Adrenal gland (tissue), 12 donors: ENCODE data around the gene S100A7A. TPM values are rescaled to one million over a fixed set of nuclear protein-coding genes. Genes with fewer than 3 reads are reported as not detected.

Experiments used
- DNase-seq, 7 donors: peaks; one replicate each; pipeline ENCODE4 v3.0.0-alpha.2; 2019 to 2020
- H3K27ac ChIP-seq, 5 donors: fragments of 200-600 bp; sonication (generic) in 4 of 5; 1 replicate in 3 of 5; 2 replicates in 2 of 5; pipeline versions ENCODE4 v1.5.1 to v1.8.0; 2016 to 2020; ENCODE audit warnings: mild to moderate bottlenecking in 1 of 5
- H3K27me3 ChIP-seq: fragments of 200-600 bp; 2 replicates; pipeline ENCODE4 v1.8.0; 2021
- H3K36me3 ChIP-seq, 2 donors: fragments of 200-600 bp; replicated peaks in 1 of 2; 1 replicate in 1 of 2; 2 replicates in 1 of 2; pipeline versions ENCODE4 v1.5.1 to v1.8.0; 2018 to 2022
- H3K4me1 ChIP-seq, 2 donors: fragments of 200-600 bp; replicated peaks in 1 of 2; 1 replicate in 1 of 2; 2 replicates in 1 of 2; pipeline versions ENCODE4 v1.5.1 to v1.8.0; 2018 to 2021
- H3K4me3 ChIP-seq, 4 donors: fragments of 200-600 bp; sonication (generic) in 3 of 4; one replicate each; pipeline ENCODE4 v1.5.1; 2016 to 2018
- H3K9me3 ChIP-seq, 3 donors: fragments of 200-600 bp; sonication (generic) in 1 of 3; replicated peaks in 1 of 3; 1 replicate in 2 of 3; 2 replicates in 1 of 3; pipeline versions ENCODE4 v1.5.1 to v1.8.0; 2016 to 2021
- CTCF ChIP-seq, 6 experiments: fragments of 450-650 bp in 4 of 6; fragments of 200-600 bp in 2 of 6; sonication (generic) in 1 of 6; IDR thresholded peaks; 1 replicate in 5 of 6; 2 replicates in 1 of 6; pipeline versions ENCODE4 v1.5.1 to v1.8.0; 2016 to 2021; ENCODE audit warnings: antibody characterized with exemption in 6 of 6, mild to moderate bottlenecking in 2 of 6, moderate library complexity in 1 of 6
- POLR2A ChIP-seq, 2 donors: fragments of 450-650 bp; IDR thresholded peaks; one replicate each; pipeline ENCODE4 v1.6.1; 2017; ENCODE audit warnings: antibody characterized with exemption in 2 of 2, mild to moderate bottlenecking in 2 of 2, moderate library complexity in 1 of 2
- WGBS, 4 donors: extraction: QIAGEN DNeasy Blood & Tissue Kit in 2 of 4; methylation state at CpG; one replicate each; pipeline versions ENCODE4 v1.1.5 to v1.1.7; 2013 to 2017; 5-methylcytosine and 5-hydroxymethylcytosine counted together
- intact Hi-C, 2 donors: fragments of 100-400 bp; cut with DNase I; formaldehyde crosslinking; loops; one replicate each; pipeline versions ENCODE4 v1.14.1 to v1.15.0; 2022 to 2023
- polyA plus RNA-seq, 3 donors: library from polyadenylated mRNA; stranded (reverse); fragments of 200-250 nt in 2 of 3; fragments of 350-450 nt in 1 of 3; fragmentation: Illumina TruSeq in 1 of 3; extraction: RNeasy Lipid Tissue Mini Kit (QIAGEN cat#74804) in 1 of 3; gene quantifications; one replicate each; pipeline ENCODE4 v1.2.3, GENCODE V29; 2013 to 2014
- total RNA-seq, 9 donors: library from RNA; depleted of rRNA in 4 of 9; stranded (reverse); fragments of >200 nt in 4 of 9; fragments of 120-200 nt in 1 of 9; fragmentation: NEBNext Ultra II Directional in 1 of 9; extraction: Animal tissue kit (Norgen Biotek cat#: 25700) in 1 of 9; gene quantifications; one replicate each; pipeline versions ENCODE4 v1.1.0 to v1.2.4, GENCODE V29; 2013 to 2023
- donor health status: healthy with polysubstance abuse.
- donor health status: Bipolar disorder and iron deficiency.
- donor health status: DM: yes; HTN: yes; CAD: no.
- donor health status: DM: no; HTN: no; CAD: no.
- donor health status: DM: no; HTN: no; CAD: no.
- donor health status: DM: yes; HTN: yes; CAD: no.

Gene S100A7A
- total and polyA plus RNA-seq, 12 donors, result not detected

- intact Hi-C loops, result no loop called here
Observed at GRCh38 chr1:153428791-153429190, 12.5 kb downstream of the S100A7A start.

GRCh38 chr1:153429266-153430165, 13.2 kb downstream of the S100A7A start:
- no peak overlapping the region for H3K4me3 ChIP-seq
- TF ChIP-seq POLR2A (IDR thresholded peaks at IDR 0.05) (no peak), CTCF (IDR thresholded peaks at IDR 0.05) (no peak)
- no peak overlapping the region for H3K27ac ChIP-seq
- H3K9me3 ChIP-seq, result no peaks in the 10 kb centered on the region
- intact Hi-C loops, result no loop called here
- 57 to 75% (median 72%) methylated on average over 2 to 7 of the region's 7 CpGs for WGBS, 4 donors
- no peaks in the 10 kb centered on the region for H3K36me3 ChIP-seq
- H3K4me1 ChIP-seq, result peaks cover 0 to 6% of the 10 kb centered on the region in 2 donors
- no peak for DNase-seq
- no peaks in the 10 kb centered on the region for H3K27me3 ChIP-seq

More at GRCh38 chr1:153428791-153429190, 12.5 kb downstream of the S100A7A start:
- no peak for DNase-seq
- no peaks in the 10 kb centered on the region for H3K27me3 ChIP-seq
- TF ChIP-seq POLR2A (IDR thresholded peaks at IDR 0.05) (no peak), CTCF (IDR thresholded peaks at IDR 0.05) (no peak)
- H3K9me3 ChIP-seq, result no peaks in the 10 kb centered on the region
- no peak overlapping the region for H3K27ac ChIP-seq
- WGBS, 4 donors, result 49 to 73% (median 55%) methylated on average over 3 to 6 of the region's 6 CpGs
- peaks cover 0 to 6% of the 10 kb centered on the region in 2 donors for H3K4me1 ChIP-seq
- H3K36me3 ChIP-seq, result no peaks in the 10 kb centered on the region
- H3K4me3 ChIP-seq, result no peak overlapping the region

- DNase-seq, result no peak
- H3K9me3 ChIP-seq, result no peaks in the 10 kb centered on the region
- intact Hi-C loops, result no loop called here
- H3K4me1 ChIP-seq, result peaks cover 0 to 6% of the 10 kb centered on the region in 2 donors
- 63 to 80% (median 79%) methylated on average over 1 to 2 of the region's 2 CpGs; no CpG with 5 or more reads in 1 of the 4 donors for WGBS, 4 donors
- no peak overlapping the region for H3K27ac ChIP-seq
- H3K36me3 ChIP-seq, result no peaks in the 10 kb centered on the region
- no peak overlapping the region for H3K4me3 ChIP-seq
- TF ChIP-seq POLR2A (IDR thresholded peaks at IDR 0.05), result no peak
- TF ChIP-seq CTCF (IDR thresholded peaks at IDR 0.05), result no peak
- H3K27me3 ChIP-seq, result no peaks in the 10 kb centered on the region
Observed at GRCh38 chr1:153430166-153430553, 13.8 kb downstream of the S100A7A start.

GRCh38 chr1:153430561-153430960, 14.2 kb downstream of the S100A7A start:
- 74 to 87% (median 80%) methylated on average over 2 to 3 of the region's 3 CpGs for WGBS, 4 donors
- Histone ChIP-seq H3K4me3 (no peak overlapping the region), H3K4me1 (peaks cover 0 to 6% of the 10 kb centered on the region in 2 donors), H3K27me3 (no peaks in the 10 kb centered on the region), H3K36me3 (no peaks in the 10 kb centered on the region), H3K9me3 (no peaks in the 10 kb centered on the region), H3K27ac (no peak overlapping the region)
- DNase-seq, result no peak
- no peak for TF ChIP-seq CTCF (IDR thresholded peaks at IDR 0.05)
- TF ChIP-seq POLR2A (IDR thresholded peaks at IDR 0.05), result no peak
- intact Hi-C loops, result no loop called here
